ENCODE measurements around the gene NKX6-2.

NKX6-2 gene

DNA sequence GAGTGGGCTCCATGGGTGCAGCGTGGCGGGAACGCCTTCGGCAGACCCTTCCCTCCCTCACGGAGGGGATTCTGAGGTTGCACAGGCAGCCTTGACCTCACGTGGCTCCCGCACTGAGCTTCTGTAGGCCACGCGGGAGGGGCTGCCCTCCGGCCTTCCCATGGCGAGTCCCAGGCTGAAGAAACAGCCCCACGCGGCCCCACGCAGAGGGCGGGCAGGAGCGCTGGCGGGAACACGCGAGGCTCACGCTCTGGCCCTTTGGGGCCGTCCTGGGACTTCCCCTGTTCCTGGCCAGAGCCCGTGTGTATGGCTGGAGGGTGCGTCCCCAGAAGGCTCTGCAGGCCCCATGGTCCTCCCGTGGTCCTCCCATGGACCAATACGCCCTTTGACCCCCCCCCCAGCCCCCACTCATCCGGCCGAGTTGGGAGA is 21.7 kb upstream of the NKX6-2 start:
- Histone ChIP-seq H3K4me1 (ENCODE audit: insufficient read depth, low read length, severe bottlenecking) (no peaks in the 10 kb centered on the region), H3K4me3 (ENCODE audit: low read depth, low read length, poor library complexity, severe bottlenecking) (no peak overlapping the region), H2AFZ (ENCODE audit: low read length) (no peak overlapping the region), H3K36me3 (ENCODE audit: insufficient read depth, low read length) (no peaks in the 10 kb centered on the region), H4K20me1 (ENCODE audit: insufficient read depth, low read length) (no peaks in the 10 kb centered on the region), H3F3A (ENCODE audit: insufficient read depth, low read length) (no peaks in the 10 kb centered on the region), H3K4me2 (ENCODE audit: low read length) (no peak overlapping the region), H3K27ac (ENCODE audit: low read depth, low read length, poor library complexity, severe bottlenecking) (no peak overlapping the region), H3K27me3 (ENCODE audit: insufficient read depth, low read length) (no peaks in the 10 kb centered on the region), H3K79me2 (ENCODE audit: insufficient read depth, low read length) (no peaks in the 10 kb centered on the region), H3K9me3 (ENCODE audit: low read length) (no peaks in the 10 kb centered on the region), H3K9ac (ENCODE audit: low read length) (no peak overlapping the region), H3K9me2 (ENCODE audit: low read depth, low read length) (no peaks in the 10 kb centered on the region)
- TF ChIP-seq, protein P1, sequence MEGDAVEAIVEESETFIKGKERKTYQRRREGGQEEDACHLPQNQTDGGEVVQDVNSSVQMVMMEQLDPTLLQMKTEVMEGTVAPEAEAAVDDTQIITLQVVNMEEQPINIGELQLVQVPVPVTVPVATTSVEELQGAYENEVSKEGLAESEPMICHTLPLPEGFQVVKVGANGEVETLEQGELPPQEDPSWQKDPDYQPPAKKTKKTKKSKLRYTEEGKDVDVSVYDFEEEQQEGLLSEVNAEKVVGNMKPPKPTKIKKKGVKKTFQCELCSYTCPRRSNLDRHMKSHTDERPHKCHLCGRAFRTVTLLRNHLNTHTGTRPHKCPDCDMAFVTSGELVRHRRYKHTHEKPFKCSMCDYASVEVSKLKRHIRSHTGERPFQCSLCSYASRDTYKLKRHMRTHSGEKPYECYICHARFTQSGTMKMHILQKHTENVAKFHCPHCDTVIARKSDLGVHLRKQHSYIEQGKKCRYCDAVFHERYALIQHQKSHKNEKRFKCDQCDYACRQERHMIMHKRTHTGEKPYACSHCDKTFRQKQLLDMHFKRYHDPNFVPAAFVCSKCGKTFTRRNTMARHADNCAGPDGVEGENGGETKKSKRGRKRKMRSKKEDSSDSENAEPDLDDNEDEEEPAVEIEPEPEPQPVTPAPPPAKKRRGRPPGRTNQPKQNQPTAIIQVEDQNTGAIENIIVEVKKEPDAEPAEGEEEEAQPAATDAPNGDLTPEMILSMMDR (IDR thresholded peaks at IDR 0.05; ENCODE audit: low read length) = no peak
- no peak for TF ChIP-seq EZH2 (IDR thresholded peaks at IDR 0.05; ENCODE audit: borderline replicate concordance, low read length)

DNA sequence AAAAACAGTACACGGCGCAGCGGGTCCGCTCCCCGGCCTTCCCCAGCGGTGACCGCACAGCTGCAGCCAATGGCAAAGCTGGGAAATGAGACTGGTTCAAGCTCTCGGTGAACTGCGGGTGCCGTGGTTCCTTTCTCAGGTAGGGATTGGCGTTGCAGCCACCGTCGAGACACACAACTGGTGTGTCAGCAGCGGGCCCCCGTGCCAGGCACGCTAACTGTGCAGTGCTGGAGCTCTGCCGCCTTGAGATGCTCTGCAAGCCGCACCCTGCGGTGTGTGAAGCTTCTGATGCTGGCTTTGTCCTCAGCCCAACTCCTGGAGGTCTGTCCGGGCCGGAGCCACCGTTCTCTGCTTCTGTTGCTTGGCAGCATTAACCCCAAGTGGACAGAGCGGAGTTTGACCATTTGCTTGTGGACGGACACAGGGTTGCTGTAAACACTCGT is 20.6 kb upstream of the NKX6-2 start:
- Histone ChIP-seq H3K27ac (ENCODE audit: low read depth, low read length, poor library complexity, severe bottlenecking) (no peak overlapping the region), H3K36me3 (ENCODE audit: insufficient read depth, low read length) (no peaks in the 10 kb centered on the region), H3K27me3 (ENCODE audit: insufficient read depth, low read length) (no peaks in the 10 kb centered on the region), H3F3A (ENCODE audit: insufficient read depth, low read length) (no peaks in the 10 kb centered on the region), H3K4me2 (ENCODE audit: low read length) (no peak overlapping the region), H3K79me2 (ENCODE audit: insufficient read depth, low read length) (no peaks in the 10 kb centered on the region), H3K4me3 (ENCODE audit: low read depth, low read length, poor library complexity, severe bottlenecking) (no peak overlapping the region), H4K20me1 (ENCODE audit: insufficient read depth, low read length) (no peaks in the 10 kb centered on the region), H2AFZ (ENCODE audit: low read length) (no peak overlapping the region), H3K9me2 (ENCODE audit: low read depth, low read length) (no peaks in the 10 kb centered on the region), H3K4me1 (ENCODE audit: insufficient read depth, low read length, severe bottlenecking) (no peaks in the 10 kb centered on the region), H3K9me3 (ENCODE audit: low read length) (no peaks in the 10 kb centered on the region), H3K9ac (ENCODE audit: low read length) (no peak overlapping the region)
- TF ChIP-seq, protein P1 (IDR thresholded peaks at IDR 0.05; ENCODE audit: low read length) = no peak
- no peak for TF ChIP-seq EZH2 (IDR thresholded peaks at IDR 0.05; ENCODE audit: borderline replicate concordance, low read length)

DNA sequence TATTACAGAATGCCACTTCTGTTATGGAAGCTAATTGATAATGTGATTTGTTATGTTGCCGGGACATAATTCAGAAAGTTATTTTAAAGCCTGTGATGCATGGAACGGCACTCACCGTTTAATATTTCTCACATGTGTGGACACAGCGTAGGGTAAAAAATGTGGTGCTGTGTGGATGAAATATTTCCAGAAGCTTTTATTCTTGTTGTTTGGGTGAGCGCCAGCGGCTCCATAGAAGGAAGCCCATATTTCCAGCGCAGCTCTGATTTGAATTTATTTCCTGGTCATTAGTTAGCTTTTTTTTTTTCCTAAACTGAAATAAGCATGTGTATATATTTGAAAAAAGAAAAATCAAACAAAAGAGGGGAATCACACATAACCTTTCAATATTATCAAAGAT is 20.2 kb upstream of the NKX6-2 start:
- no peak overlapping the region for H3K27ac ChIP-seq (ENCODE audit: low read depth, low read length, poor library complexity, severe bottlenecking)
- no peak overlapping the region for H3K9ac ChIP-seq (ENCODE audit: low read length)
- H2AFZ ChIP-seq (ENCODE audit: low read length) = no peak overlapping the region
- H3K27me3 ChIP-seq (ENCODE audit: insufficient read depth, low read length) = no peaks in the 10 kb centered on the region
- no peaks in the 10 kb centered on the region for H3K79me2 ChIP-seq (ENCODE audit: insufficient read depth, low read length)
- no peaks in the 10 kb centered on the region for H3K9me2 ChIP-seq (ENCODE audit: low read depth, low read length)
- H3K4me3 ChIP-seq (ENCODE audit: low read depth, low read length, poor library complexity, severe bottlenecking) = no peak overlapping the region
- no peak overlapping the region for H3K4me2 ChIP-seq (ENCODE audit: low read length)
- no peaks in the 10 kb centered on the region for H4K20me1 ChIP-seq (ENCODE audit: insufficient read depth, low read length)
- TF ChIP-seq EZH2 (IDR thresholded peaks at IDR 0.05; ENCODE audit: borderline replicate concordance, low read length) = no peak
- TF ChIP-seq, protein P1 (IDR thresholded peaks at IDR 0.05; ENCODE audit: low read length) = no peak
- no peaks in the 10 kb centered on the region for H3K4me1 ChIP-seq (ENCODE audit: insufficient read depth, low read length, severe bottlenecking)
- H3K36me3 ChIP-seq (ENCODE audit: insufficient read depth, low read length) = no peaks in the 10 kb centered on the region
- H3K9me3 ChIP-seq (ENCODE audit: low read length) = no peaks in the 10 kb centered on the region
- no peaks in the 10 kb centered on the region for H3F3A ChIP-seq (ENCODE audit: insufficient read depth, low read length)
